ENCODE measurements around the gene CLIP2.
"Not testable (repeated sequence)": the region's sequence is repeated elsewhere in the genome, so short reads cannot be mapped to it uniquely, and the experiment has no call there.

Gene CLIP2

DNA sequence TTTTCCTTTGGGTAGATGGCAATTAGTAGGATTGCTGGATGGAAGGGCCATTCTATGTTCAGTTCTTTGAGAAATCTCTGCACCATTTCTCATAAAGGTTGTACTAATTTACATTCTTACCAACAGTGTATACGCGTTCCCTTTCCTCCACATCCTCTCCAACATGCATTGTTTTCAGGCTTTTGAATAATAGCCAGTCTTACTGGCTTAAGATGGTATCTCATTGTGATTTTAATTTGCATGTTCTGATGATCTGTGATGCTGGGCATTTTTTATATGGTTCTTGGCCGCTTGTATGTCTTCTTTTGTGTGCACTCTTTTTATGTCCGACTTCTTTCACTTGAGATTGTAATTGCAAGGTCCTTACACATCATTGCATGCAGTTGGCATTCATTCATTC lies 11.7 kb downstream of the CLIP2 start:
- no peak for DNase-seq

DNA sequence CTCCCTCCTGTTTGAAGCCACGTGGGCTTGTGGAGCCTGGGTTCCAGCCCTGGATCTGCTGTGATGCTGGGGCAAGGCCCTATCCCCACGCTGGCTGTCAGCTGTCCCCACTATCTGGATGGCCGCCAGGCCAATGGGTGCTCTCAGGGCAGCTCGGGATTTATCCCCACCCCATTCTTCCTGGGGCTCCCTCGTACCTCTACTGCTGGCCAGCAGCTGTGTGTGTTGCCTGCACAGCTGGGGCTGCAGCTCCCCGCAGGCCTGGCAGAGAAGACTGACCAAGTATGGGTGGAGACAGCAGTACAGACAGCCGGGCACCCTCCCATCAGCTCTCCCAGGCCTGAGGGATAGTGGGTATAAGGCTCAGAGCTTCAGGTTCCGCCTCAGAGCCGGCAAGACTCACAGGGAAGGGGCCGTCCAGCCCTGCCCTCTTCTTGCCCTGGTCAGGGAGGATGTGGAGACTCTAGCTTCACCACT lies 13.6 kb downstream of the CLIP2 start:
- no peak for DNase-seq

DNA sequence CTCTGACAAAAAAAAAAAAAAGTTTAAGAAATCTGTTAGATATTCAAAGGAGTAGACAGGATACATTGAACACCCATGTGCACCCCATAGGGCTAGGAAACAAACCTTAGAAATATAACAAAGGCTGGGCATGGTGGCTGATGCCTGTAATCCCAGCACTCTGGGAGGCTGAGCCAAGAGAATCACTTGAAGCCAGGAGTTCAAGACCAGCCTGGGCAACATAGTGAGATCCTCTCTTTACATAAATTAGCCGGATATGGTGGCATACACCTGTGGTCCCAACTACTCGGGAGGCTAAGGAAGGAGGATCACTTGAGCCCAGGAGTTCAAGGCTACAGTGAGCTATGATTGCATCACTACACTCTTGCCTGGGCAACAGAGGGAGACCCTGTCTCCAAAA lies 15.3 kb downstream of the CLIP2 start:
- DNase-seq, result no peak

DNA sequence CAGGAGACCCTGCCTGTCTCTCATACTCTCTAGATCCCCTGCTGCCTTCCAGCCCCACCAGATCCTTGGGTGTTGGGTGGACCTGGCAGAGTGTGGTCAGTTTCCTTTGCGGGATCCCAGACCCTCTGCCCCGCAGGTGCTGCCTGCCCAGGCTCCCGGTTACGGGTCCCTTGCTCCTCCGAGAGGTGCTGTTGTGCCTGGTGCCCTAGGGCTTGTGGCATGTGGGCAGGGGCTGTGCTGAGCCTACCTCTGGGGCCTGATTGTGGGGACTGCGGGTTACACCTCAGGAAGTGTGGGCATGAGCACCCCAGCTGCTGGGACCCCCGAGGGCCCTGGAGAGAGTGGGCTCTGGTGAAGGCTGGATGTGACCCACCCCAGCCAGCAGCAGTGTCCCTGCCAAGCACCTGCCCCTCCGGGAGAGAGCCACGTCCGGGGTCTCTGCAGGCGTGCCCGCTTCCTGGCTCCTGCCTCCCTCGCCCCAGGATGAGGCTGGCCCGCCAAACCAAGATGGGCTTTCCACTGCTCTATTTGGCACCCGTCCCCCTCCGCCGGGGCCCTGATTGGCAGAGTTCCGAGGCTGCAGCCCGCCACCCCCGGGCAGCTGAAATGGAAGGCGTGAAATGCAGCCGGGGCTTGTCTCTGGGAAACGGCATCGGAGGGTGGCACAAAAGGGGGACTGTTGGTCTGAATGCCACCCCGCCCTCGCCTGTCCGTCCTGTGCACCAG lies 17.0 kb downstream of the CLIP2 start:
- DNase-seq, result peak; percentile 77

DNA sequence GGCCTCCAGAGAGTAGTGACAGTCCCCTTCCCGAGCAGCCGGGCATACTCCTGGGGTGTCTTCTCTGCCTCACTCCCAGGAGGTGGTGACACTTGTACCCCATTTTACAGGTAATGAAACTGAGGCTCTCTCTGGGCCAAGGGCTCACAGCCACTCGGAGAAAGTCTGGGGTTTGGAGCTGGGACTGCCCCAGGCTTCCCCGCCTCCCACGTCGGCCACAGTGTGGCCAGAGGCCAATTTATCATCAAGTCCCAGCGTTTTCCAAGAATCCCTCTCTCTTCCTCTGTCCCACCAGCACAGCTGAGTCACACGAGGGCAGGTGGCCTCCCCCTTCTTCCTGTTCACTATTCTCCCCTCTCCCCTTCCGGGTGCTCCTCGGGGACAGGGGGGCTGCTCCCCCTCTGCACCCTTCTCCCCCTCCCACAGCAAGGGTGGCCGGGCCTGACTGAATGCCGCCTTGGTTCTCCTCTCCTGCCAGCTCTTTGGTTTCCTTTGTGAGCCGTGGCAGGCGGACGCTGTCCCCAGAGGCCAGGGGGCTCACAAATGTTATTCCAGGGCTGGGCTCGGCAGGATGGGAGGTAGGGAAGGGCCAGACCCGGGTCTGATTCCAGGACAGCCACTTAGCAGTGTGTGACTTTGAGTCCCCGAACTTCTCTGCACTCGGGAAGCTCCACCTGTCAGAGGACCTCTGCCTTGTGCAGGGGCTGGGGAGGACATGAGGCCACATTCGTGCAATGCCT lies 17.7 kb downstream of the CLIP2 start:
- DNase-seq, result peak; percentile 81

DNA sequence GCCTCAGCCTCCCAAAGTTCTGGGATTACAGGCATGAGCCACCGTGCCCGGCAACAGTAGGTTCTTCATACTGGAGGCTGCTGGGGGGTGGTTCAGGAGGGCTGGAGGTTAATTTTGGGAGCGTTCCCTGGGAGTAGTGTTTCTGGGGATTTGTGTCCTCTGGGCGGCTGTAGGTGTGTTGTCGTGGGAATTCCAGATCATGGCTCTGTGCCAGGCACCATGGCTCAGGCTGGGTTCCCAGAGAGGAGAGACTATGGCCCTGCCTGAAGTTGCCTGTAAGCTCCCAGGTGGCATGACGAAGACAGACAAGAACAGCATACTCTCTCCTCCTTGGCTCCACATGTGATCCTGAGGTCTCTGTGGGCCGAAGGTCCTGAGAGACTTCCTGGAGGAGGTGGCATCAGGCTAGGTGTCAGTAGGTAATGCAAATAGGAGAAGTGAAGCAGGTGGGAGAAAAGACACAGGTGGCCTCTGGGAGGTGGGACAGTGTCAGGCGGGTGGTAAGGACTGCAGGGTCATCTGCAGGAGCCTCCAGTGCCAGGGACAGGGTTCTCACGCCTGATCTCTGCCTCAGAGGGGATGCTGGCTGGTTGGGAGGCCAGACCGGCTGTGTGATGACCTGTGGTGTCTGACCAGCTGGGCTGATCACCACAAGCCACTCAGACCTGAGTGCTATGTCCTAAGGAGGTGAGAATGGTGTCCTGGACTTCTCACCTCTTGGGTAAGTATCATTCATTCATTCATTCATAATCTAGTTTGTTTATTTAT lies 18.7 kb downstream of the CLIP2 start:
- no peak for DNase-seq

DNA sequence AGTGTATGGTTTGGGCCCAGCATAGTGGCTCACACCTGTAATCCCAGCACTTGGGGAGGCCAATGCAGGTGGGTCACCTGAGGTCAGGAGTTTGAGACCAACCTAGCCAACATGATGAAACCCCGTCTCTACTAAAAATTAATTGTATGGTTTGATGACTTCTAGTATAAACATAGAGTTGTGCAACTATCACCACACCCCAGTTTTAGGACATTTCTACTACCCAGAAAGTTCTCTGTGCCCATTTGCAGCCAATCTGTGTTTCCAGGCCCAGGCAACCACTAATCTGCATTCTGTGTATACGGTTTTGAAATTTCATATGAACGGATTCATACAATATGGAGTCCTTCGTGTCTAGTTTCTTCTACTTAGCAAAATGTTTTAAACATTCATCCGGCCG lies 20.0 kb downstream of the CLIP2 start:
- no peak for DNase-seq

DNA sequence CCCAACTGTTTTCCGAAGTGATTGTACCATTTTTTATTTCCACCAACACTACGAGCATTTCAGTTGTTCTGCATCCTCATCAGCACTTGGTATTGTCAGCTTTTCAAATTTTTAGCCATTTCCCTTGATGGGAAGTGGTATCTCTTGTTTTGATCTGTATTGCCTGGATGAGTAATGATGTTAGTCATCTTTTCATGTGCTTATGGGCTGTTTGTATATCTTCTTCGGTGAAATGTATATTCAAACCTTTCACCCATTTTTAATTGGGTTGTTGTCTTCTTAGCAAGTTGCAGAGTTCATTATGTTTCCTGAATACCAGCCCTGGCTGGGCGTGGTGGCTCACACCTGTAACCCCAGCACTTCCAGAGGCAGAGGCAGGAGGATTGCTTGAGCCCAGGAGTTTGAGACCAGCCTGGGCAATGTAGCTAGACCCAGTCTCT lies 22.1 kb downstream of the CLIP2 start:
- DNase-seq, result no peak

DNA sequence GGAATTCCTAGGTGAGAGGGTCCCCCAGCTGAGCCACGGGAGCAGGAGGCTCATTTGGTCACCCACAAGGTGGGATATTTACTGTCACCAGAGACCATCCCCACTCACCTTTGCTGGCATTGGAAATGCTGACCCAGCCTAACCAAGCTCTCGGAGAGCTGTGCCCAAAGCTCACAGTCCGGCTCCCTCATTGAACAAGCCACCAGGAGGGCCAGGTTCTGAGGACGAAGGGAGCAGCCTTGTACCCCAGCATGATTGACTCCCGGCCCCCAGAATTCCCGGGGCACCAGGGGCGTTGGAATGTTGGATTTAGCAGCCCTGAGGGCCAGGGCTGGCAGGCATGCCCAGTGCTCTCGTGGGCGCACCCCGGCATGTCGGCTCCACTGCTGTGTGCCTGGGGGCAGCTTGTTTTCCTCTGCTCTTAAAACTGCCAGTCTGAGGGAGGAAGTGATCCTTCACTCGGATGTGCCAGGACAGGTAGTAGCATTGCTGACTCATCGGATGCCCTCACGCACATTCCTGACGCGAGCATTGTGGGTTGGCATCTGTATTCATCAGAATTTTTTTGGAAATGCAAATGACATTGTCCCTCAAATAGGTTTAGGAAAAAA lies 23.3 kb downstream of the CLIP2 start:
- no peak for DNase-seq

DNA sequence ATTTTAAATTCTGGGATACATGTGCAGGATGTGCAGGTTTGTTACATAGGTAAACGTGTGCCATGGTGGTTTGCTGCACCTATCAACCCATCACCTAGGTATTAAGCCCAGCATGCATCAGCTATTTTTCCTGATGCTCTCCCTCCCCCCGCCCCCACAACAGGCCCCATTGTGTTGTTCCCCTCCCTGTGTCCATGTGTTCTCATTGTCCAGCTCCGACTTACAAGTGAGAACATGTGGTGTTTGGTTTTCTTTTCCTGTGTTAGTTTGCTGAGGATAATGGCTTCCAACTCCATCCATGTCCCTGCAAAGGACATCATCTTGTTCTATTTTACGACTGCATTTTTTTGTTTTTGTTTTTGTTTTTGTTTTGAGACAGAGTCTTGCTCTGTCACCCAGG lies 26.7 kb downstream of the CLIP2 start:
- DNase-seq, result not testable (repeated sequence)

DNA sequence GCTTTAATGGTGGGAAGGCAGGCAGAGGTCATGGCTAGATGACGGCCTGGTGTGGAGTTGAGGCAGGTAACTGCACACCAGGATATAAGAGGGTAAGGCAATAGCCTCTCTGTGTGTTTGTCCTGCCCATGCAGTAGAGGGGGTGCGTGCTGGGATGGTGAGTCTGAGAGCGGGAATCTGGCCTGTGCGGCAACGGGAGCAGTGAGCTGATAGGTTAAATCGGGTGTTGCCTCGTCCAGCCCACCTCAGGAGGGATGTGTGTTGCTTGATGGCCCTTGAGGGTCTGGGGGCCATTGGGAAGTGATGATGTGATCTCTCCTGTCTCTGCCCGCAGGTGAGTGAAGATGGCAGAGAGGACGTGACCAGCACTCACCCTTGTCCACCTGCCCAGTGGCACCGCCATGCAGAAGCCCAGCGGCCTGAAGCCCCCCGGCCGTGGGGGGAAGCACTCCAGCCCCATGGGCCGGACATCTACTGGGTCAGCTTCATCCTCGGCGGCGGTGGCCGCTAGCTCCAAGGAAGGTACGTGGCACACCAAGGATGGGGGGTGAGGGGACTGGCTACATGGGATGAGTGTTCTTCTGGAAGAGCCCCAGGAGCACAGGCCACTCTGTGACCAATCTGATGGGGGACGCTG lies 28.1 kb downstream of the CLIP2 start:
- DNase-seq, result no peak

DNA sequence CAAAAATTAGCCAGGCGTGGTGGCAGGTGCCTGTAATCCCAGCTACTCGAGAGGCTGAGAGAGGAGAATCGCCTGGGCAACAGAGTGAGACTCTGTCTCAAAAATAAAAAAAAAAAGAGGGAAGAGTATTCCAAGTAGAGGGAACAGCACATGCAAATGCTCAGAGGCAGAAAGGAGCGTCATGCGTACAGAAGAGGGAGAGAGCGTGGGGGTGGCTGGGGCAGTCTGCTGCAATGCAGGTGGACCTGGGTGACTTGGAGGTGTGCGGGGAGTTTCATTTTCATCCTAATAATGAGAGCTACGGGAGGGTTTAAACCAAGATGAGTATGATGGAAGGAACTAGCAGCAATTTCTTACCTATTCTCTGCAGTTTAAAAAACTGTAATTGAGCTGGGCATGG lies 28.8 kb downstream of the CLIP2 start:
- DNase-seq, result no peak

DNA sequence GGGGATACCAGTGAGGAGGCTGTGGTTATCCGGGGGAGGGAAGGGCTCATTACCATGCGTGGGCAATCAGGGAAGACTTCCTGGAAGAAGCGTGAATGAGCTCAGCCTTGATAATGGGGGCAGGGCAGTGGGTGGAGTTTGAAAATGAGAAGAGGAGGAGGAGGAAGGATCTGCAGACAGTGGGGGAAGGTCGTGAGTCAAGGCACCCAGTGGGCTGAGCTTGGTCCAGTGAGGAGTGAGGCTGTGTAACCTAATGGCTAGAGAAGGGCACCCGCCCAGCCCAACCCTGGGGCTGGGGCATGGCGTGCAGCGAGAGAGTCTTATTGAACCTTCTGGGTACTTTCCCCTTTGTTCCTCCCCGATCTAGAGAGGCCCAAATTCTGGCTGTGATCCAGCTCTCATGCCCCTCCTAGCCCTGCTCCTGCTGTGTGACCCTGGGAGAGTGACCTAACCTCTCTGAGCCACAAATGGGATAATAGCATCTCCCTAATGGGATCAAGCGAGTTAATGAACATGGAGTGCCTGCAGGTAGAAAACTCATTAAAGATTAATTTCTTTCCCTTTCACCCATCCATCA lies 31.5 kb downstream of the CLIP2 start:
- DNase-seq, result no peak

DNA sequence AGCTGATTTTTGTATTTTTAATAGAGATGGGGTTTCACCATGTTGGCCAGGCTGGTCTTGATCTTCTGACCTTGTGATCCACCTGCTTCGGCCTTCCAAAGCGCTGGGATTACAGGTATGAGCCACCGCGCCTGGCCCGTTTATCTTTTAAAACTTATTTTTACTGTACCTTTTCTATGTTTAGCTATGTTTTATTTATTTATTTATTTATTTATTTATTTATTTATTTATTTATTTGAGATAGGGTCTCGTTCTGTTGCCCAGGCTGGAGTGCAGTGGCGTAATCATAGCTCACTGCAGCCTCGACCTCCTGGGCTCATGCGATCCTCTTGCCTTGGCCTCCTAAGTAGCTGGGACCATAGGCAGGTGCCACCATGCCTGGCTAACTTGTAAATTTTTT lies 33.7 kb downstream of the CLIP2 start:
- DNase-seq, result not testable (repeated sequence)

DNA sequence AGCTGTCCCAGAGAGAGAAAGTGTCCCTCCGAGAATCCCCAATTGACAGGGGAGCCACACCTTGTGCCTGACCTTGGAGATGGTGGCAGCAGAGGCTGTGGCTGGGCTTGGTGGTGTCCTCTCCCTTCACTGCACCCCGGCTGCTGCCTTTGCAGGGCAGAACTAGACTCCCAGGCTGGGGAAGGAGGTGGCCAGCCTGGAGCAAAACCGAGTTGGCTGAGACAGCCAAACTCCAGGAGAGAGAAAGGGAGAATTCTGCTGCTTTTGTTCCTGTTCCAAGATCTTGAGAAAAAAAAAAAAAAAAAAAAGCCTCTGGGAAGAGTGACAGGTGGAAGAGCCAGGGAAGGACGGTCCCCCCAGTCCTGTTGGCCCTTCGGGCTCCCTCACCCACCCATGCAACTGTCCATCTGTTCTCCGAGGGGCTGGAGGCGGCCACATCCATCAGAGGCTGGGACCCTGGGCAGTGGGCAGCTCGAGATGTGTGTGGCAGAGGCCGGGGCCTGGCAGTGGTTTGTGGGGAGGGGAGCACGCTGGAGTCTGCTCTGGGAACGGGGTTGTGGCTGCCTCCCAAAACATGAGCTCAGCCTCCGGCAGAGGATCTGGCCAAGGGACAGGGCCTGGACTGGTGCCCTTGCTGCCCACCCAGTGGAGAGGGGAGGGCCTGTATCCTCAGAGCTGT lies 35.5 kb downstream of the CLIP2 start:
- peak; percentile 78 for DNase-seq

DNA sequence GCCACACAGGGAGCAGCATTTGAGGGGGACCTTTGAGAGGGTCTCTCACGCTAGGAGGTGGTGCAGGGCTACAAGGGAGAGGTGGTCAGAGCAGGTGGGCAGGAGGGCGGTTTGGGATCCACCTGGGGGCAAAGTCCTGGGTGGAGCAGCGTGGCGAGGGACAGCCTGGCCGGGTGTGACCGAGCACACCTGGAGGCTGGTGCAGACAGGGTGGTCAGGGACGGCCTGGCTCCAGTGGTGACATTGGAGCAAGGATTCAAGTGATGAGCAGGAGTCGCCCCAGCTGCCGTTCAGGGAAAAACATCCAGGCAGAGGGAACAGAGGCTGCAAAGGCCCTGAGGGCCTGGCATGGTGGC lies 36.0 kb downstream of the CLIP2 start:
- no peak for DNase-seq

DNA sequence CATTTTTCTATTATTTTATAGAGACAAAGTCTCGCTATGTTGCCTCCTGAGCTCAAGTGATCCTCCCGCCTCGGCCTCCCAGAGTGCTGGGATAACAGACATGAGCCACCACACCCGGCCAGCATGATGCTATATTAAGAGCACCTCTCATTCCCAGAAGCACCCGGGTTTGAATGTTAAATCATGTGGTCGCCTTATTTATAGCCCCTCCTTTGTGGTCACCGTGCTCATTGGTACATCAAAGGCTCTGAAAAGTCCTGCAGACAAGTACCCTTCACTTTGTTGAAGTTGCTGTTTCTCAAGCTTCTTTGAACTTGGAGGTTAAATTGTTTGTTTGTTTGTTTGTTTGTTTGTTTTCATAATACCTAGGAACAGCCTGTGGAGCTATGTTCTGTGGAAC lies 40.0 kb downstream of the CLIP2 start:
- DNase-seq, result no peak

DNA sequence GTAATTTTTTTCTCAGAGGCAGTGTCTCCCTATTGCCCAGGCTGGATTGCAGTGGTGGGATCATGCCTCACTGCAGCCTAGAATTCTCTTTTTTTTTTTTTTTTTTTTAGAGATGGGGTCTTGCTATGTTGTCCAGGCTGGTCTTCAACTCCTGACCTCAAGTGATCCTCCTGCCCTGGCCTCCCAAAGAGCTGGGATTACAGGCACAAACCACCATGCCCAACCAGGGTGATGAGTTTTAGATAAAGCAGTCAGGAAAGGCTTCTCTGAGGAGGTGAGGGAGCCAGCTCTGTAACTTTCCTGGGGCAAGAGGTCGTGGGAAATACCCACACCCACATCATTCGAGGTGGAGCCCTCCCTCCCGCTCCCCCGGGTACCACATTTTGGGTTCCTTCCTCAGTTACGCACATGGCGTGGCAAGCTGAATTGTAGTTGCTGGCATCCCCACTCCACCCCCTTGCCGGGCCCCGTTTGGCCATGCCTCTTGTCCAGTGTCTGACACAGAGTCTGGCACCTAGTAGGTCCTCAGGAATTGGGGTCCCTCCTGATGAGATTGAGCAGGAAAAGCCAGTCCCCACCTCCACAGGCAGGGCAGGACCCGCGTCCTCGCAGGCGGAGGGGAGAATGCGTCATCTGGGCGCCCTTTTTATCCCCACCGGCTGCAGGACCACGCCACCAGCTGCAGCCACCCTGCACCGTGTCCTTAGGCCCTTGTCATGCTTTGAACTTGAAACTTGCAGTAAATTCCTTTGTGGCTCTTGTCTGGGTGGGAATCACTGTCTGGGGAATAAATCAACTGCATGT lies 43.4 kb downstream of the CLIP2 start:
- no peak for DNase-seq

DNA sequence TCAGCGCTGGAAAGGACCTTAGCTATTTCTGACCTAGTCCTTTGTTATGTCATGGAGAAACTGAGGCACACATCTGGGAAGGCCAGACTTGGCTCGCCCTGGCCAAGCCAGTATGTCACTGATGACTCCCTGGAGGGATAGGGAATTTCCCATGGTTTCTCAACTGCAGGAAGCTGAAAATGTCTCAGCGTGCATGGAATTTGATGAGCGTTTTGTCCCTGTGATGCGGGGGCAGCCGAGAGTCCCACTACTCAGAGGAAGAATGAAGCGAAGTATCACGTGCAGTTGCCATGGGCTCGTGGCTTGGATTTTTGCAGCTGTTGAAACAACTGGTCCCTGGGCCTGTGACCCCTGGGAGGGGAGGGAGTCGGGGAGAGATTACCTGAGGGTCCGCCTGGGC lies 44.8 kb downstream of the CLIP2 start:
- no peak for DNase-seq

DNA sequence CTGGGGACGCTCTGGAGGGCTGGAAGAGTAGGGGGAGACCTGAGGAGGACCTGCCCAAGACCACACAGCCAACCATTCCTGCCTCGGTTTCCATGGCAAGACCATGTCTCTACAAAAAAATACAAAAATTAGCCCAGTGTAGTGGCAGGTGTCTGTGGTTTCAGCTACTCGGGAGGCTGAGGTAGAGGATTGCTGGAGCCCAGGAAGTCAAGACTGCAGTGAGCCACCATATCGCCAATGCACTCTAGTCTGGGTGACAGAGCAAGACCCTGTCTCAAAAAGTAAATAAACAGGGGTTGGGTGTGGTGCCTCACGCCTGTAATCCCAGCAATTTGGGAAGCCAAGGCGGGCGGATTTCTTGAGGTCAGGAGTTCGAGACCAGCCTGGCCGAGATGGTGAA lies 48.7 kb downstream of the CLIP2 start:
- no peak for DNase-seq

Measured in midbrain (tissue), 1 donor.